Umbilical cord (tissue), 2 donors: ENCODE results near the gene KRT9. TPM values are rescaled to one million over a fixed set of nuclear protein-coding genes. Genes with fewer than 3 reads are reported as not detected.
"Not testable (repeated sequence)": the region's sequence is repeated elsewhere in the genome, so short reads cannot be mapped to it uniquely, and the experiment has no call there.

Source experiments
- DNase-seq: peaks from one replicate; pipeline ENCODE4 v3.0.0-alpha.2; 2015; ENCODE audit warnings: low spot score
- total RNA-seq: library from RNA; depleted of rRNA; stranded (reverse); fragments of >200 nt; gene quantifications from one replicate; pipeline ENCODE4 v1.2.3, GENCODE V29; 2014; ENCODE audit warnings: low replicate concordance; ENCODE audit not compliant: insufficient read depth

The KRT9 gene, protein sequence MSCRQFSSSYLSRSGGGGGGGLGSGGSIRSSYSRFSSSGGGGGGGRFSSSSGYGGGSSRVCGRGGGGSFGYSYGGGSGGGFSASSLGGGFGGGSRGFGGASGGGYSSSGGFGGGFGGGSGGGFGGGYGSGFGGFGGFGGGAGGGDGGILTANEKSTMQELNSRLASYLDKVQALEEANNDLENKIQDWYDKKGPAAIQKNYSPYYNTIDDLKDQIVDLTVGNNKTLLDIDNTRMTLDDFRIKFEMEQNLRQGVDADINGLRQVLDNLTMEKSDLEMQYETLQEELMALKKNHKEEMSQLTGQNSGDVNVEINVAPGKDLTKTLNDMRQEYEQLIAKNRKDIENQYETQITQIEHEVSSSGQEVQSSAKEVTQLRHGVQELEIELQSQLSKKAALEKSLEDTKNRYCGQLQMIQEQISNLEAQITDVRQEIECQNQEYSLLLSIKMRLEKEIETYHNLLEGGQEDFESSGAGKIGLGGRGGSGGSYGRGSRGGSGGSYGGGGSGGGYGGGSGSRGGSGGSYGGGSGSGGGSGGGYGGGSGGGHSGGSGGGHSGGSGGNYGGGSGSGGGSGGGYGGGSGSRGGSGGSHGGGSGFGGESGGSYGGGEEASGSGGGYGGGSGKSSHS
- not detected for total RNA-seq

DNA sequence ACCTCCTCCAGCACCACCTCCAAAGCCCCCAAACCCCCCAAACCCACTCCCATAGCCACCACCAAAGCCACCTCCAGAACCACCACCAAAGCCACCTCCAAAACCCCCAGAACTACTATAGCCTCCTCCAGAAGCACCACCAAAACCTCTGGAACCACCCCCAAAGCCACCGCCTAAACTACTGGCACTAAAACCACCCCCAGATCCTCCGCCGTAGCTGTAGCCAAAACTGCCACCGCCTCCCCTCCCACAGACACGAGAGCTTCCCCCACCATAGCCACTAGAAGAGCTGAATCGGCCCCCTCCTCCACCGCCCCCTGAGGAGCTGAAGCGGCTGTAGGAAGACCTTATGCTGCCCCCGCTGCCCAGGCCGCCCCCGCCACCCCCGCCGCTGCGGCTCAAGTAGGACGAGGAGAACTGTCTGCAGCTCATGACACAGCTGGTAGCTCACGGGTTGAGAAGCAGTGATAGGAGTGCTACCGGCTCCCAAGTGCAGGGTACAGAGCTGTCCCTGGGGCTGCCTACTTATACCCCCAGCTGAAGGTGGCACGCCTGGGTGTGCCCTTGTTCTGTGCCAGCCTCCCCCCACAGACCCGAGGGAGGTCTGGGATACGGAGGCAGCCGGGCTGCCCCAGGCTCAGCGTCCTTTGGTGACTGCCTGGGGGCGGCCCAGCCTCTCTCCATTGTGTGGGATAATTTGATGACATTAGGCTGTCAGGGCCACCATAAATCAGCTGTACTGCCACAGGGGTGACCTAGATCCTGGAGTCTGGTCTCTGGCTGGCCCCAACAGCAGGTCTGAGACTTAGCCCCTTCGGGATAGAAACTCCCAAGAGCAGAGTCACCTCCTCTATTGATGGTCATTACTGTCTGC is at the start of gene KRT9:
KRT9 (minus strand) TSS at position 499 of the 874 bp plus-strand sequence; CDS start at position 432, 67 bp downstream.
- no peak for DNase-seq

DNA sequence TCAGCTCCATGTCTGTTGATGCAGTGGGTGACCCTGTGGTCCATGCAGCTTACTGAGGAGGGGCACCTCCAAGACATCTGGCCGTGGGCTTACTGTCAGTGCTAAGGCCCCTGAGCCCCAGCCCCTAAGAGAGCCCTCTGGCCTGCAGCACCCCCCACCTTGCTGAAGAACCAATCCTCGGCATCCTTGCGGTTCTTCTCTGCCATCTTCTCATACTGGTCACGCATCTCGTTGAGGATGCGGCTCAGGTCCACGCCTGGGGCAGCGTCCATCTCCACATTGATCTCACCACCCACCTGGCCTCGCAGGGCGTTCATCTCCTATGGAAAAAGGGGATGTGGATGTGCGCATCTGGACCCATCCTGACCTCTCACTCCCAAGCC is 49.6 kb upstream of the KRT9 start:
- not testable (repeated sequence) for DNase-seq

DNA sequence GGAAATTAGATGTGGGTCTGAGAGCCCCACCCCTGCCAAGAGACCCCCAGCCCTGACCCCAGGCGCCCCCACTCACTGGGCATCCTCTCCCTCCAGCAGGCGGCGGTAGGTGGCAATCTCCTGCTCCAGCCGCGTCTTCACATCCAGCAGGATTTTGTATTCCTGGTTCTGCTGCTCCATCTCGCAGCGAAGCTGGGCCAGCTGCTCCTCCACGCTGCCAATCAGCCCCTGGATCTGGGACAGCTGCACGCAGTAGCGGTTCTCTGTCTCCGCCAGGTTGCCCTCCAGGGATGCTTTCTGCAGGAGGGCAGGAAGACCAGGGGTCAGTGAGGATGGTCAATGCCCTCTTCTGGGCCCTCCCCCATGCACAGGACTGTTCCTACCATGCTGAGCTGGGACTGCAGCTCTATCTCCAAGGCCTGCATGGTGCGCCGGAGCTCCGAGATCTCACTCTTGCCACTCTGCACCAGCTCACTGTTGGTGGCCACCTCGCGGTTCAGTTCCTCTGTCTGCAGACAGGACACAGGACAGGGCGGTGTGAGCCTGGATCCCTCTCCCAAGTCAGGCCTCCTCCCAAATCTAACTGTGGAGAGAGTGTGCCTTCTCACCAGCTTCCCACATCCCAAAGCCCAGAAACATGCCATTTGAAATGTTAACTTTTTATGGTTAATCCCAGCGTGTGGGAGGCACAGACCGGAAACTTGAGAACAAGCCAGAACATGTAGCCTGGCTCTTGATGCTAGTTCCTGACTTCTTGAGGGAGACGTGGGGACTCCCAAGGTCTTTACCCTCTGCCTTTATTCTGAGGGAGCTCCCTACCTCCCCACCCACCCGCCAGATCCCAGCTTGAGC is 49.0 kb upstream of the KRT9 start:
- peak; percentile 51 for DNase-seq

DNA sequence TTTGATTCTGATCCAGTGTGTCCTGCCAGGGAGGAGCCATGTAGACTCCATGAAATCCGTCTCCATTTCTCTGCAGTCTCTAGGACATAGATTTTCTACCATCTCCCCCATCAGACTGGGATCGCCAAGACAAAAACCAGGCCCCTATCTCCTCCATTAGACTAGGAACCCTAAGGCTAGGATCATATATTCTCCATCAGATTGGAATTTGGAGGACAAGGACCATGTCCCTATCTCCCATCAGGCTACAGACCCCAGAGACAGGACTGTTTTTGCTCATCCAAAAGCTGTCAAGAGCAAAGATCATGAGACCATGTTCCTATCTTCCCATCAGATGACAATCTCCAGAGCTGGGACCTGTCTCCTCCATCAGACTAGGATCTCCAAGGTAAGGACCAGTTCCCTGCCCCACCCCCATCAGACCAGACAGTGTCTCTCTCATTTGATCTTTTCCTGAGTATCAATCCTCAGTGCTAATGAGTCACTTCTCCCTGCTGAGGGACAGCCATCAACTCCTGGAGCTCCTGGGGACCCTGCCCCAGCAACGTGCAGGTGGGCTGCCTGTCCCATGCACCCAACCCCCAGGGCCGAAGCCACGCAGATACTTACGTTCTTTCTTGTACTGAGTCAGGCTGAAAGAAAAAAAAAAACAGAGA is 48.2 kb upstream of the KRT9 start:
- DNase-seq = not testable (repeated sequence)

DNA sequence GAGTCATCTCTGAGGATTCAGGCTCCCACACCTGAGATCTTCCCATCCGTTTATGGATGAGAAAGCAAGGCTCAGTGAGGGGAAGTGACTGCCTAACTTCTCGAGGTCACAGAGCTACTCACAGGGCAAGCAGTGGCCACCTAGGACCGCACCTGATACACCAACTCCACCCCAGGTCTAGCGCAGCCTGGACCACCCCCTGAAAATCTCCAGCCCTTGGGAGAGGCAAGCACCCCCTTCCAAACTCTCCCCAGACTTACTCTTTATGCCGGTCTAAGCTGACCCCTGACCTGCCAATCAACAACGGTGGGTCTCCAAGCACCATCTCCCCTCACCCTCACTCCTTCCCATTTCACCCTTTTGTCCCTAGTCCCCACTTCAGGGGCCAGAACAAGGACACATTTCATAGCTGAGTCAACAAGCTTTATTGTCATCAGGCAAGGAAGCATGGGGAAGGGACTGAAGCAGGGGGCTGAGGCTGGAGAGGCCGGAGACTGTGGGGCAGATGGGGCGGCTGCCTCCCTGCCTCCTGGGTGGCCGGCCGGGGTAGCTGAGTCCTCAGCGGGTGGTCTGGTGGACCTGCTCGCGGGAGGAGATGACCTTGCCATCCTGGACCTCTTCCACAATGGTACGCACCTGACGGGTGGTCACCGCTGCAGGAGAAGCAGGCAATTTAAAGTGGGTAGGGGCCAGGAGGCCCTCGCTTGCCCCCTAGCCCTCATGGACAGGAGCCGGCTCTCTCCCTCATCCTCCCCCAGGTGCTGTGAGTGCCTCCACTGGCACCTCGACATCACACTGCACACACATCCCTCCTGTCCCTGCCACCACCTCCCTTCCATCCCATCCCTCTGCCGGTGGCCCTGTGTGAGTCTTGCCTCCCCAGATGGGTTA is 47.4 kb upstream of the KRT9 start:
- DNase-seq = no peak

DNA sequence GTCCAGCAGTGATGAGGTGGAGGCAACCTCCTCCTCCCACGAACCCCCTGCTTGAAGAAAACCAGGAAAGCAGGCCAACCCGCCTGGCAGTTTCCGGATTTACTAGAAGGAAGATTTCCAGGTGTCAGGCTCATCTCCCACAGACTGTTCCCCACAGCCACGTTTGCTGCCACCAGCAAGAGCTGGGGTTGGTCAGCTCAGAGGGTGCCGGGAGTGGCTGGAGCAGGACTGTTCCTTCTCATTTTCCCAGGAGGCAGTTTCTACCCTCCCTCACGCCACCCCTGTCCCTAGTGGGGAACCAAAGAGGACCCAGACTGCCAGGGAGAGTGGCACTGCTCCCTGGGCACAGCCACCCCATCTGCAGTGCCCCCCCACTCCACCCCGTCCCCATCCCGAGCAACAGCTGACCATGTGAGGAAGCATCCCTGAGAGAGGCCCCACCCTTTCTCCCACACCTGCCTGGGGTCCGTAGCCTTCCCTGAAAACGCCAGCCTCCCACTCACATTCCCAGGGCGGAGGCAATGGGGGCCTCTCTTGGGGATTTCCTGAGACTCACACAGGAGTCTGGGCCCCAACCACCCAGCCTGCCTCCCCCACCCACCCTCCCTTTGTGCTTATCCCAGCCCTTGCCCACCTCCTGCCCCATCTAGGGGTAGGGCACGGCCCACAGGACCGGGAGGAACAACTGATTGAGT is 46.6 kb upstream of the KRT9 start:
- DNase-seq = no peak

DNA sequence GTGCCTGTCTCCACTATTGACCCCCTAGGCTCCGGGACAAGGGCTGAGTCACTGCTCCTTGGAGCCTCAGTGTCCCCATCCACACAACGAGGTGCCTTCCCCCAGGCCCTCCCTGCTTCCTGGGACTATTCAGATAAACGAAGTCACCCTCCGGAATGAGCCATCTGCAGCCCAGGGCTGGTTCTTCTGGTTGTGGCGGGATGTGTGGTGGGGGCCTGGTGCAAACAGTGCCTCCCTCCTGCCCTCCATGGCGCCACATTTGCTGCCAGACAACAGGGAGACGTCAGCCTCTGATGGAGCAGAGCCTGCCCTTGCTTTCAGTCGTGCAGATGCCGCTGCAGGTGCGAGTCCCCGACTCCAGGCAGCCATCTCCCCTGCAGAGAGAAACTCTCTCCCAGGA is 45.8 kb upstream of the KRT9 start:
- no peak for DNase-seq

DNA sequence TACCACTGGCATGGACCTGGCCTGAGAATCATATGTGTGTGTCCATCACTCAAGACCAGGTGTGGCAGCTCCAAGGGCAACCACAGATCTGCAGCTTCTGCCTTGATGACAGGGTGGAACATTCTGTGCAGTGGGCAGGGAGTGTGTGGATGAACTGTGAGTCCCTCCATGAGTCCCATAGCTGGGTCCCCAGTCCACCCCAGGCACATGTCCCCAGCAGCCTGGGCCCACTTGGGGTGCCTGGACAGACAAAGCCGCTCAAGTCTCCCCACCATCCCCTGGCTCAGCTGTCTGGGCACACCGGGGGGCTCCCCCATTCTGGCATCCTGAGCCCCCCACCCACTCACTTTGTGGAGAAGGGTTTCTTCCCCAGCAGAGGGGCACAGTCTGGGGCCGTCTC is 45.3 kb upstream of the KRT9 start:
- no peak for DNase-seq

DNA sequence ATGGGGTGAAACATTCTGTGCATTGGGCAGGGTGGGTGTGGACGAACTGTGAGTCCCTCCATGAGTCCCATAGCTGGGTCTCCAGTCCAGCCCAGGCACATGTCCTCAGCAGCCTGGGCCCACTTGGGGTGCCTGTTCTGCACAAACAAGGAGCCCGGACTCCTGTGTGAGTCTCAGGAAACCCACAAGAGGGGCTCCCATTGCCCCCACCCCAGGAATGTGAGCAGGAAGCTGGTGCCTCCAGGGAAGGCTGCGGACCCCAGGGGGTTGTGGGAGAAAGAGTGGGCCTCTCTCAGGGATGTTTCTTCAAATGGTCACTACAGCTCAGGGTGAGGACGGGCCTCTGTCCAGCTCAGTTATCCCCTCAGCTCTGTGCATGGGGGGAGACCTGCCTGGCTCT is 44.6 kb upstream of the KRT9 start:
- not testable (repeated sequence) for DNase-seq

DNA sequence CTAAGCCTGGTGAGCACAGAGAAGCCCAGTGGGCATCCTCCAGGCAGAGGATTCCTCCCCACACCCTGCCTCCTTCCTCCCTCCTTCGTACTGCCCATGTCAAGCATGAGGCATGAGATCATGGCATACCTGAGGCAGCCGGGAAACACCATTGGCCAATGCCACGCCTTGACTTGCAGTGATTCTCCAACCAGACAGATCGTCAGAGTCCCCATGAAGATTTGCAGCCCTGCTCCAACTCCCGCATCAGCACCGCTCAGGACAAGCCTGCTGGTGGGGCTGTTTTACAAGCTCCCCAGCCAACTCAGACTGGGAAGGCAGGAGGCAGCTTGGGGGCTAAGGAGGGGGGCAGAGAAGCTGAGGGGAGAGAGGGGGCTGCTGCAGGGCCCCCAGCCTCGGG is 43.6 kb upstream of the KRT9 start:
- peak; percentile 72 for DNase-seq

DNA sequence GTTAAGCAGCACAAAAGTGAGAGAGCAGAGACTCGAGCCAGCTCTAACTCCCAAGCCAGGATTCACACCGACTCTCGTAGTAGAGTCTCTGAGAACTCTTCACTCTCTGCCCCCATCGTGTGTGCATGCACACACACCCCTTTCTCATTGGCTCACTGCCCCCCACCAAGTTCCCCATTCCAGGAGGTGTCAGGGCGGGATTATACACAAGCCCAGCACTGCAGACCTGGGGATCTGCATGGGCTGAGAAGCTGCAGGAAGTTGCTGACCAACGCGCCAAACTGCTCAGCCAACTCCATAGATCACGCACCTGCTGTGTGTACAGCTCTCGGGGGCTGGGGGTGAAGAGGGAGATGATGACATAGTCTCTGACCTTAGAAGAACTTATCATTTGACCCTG is 42.9 kb upstream of the KRT9 start:
- DNase-seq = not testable (repeated sequence)

DNA sequence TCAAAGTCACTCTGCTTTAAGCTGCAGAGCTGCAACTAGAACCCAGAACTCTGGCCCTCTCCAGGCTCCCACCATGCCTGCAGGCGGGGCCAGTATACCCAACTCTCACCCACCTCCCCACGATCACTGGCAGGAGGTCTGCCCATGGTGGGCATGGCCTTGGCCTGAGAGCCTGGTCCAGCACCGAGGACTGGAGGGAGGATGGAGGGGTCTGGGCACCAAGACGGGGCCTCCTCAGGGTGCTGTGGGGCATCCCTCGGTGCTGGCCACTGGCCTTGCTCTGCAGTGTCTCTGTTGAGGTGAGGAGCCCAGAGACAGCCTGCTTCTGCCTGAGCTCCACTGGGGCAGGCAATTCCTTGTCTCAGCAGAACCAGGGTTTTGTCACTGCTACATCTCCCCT is 42.2 kb upstream of the KRT9 start:
- DNase-seq = no peak

DNA sequence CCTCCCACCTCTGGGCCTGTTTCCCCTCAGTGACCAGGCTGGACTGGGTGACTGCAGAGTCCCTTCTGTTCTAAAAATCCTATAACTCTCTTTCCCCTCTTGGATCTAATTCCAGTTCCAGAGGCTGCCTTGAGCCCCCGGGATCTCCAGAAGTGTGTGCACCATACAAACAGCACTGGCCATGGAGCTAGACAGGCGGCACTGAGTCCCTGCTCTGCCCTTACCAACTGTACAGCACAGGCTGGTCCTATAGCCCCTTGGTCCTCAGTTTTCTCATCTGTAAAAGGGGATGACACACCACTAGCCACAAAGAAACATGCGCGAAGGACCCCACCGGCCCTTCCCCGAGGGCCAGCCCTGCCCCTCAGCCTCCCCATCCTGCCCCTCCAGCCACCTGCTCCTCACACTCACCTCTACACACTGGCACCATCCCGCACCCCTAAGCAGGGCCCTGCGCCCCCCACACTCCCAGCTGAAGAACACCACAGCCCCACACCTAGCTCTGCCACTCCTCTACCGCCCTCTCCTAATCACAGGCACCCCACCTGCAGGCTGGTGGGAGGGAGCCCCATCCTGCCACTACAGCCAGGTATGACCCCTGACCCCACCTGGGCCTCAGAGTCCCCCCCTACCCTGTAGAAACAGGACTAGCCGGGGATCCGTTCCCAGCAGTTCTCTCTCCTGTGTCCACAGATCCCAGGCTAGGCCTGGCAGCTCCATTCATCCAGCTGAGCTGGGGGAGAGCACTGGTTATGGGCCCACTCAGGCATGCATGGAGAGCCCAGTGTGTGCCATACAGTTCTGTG is 41.6 kb upstream of the KRT9 start:
- no peak for DNase-seq

DNA sequence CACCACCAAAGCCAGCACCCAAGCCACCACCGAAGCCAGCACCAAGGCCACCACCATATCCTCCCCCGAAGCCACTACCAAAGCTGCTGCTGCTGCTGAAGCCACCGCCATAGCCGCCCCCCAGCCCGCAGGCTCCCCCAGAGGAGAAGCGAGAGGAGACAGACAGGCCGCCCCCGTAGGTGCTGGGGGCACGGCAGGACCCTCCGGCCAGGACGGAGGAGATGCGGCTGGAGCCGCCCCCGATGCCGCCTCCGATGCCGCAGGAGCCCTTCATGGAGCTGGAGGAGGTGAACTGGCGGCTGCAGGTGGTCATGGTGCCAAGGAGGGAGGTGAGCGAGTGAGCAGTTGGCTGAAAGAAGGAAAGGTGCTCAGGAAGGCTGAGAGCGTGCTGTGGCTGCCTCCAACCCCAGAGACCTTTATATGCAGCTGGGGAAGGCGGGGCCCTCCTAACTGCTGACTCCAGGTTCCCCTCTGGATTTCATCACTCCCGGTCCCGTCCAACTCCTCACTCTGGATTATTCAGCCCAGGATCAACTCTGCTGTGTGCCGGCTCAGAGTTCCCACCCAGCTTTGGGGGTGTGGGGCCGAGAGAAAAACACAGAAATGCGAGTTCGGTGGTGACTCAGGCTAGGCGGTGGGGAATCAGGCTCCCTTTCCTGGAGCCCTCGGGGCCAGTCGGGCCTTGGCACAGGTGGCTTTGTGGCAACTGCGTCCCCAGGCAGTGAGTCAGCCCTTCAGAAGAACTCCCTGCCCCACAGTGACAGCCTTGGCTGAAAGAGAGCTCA is 40.7 kb upstream of the KRT9 start, which contains the start of gene KRT16:
KRT16 (minus strand) TSS at position 392 of the 785 bp plus-strand sequence; CDS start at position 313, 79 bp downstream.
- peak; percentile 86 for DNase-seq

DNA sequence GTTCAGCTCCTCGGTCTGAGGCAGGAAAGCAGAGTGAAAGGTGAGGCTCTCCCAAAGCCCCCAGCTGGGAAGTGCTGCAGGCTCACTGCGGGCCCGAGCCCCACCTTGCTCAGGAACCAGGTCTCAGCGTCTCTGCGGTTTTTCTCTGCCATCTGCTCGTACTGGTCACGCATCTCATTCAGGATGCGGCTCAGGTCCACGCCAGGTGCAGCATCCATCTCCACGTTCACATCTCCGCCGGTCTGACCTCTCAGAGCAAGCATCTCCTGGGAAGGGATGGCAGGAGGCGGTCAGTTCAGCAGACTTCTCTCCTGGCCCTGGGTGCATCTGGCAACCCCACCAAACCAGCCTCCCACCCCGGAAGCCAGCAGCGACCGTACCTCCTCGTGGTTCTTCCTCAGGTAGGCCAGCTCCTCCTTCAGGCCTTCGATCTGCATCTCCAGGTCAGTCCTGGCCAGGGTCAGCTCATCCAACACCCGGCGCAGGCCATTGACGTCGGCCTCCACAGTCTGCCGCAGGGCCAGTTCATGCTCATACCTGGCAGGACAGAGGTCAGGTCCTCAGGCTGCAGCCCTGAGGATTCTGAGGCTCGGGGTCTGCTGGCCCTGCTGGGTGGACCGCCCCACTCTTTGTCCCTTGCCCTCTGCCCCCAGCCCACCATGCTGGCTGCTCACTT is 39.2 kb upstream of the KRT9 start:
- DNase-seq = no peak

DNA sequence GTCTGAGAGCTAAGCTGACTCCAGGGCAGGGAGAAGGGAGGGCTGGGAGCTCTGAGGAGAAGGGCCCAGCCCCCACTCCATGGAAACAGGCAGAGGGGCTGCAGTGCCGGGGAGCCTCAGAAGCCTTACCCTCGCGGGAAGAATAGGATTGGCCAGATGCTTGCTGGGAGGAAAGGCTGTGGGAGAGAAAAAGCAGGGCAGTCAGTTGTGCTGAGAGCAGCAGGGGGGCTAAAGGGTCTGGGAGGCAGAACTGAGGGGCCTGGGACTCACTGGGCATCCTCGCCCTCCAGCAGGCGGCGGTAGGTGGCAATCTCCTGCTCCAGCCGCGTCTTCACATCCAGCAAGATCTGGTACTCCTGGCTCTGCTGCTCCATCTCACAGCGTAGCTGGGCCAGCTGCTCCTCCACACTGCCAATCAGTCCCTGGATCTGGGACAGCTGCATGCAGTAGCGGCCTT is 38.2 kb upstream of the KRT9 start:
- DNase-seq = not testable (repeated sequence)
